HepG2 (cell line): Measurements from ENCODE around the gene GAPT. TPM values are rescaled to one million over a fixed set of nuclear protein-coding genes. Genes with fewer than 3 reads are reported as not detected.
A peak's percentile ranks its signal among the peaks of the same experiment; 100 is the strongest.

Source experiments
- ATAC-seq: fragments of 200-7000 bp; cut with Tn5 transposase; 3 replicates; pipeline ENCODE4 v1.9.1; 2020; ENCODE audit warnings: mild to moderate bottlenecking, moderate library complexity
- BruUV-seq: library from RNA; stranded (reverse); fragments of 400-500 nt; replicated peaks from 2 replicates; lab custom pipeline; 2021; lab: Mats Ljungman, UMichigan
- CTCF ChIA-PET: fragments of 300-600 bp; formaldehyde crosslinking; extraction: SDS; loops from one replicate; lab custom pipeline; 2021; ENCODE audit warnings: low total read pairs, inconsistent platforms, low intra/inter-chr PET ratio; lab: Yijun Ruan, JAX
- POLR2A ChIA-PET: fragments of 350-600 bp; sonication (Branson Sonifier 250); formaldehyde crosslinking; loops from one replicate; lab custom pipeline; 2020; ENCODE audit warnings: antibody characterized with exemption, inconsistent platforms; lab: Yijun Ruan, JAX
- DNase-seq: peaks from one replicate; pipeline ENCODE4 v3.0.0-alpha.2; 2015; ENCODE audit warnings: low spot score
- FAIRE-seq: peaks from 3 replicates; lab custom pipeline; 2011; peaks lifted over from hg19 to GRCh38; lab: Jason Lieb, UNC
- H2AFZ ChIP-seq: one replicate; pipeline ENCODE4 v1.6.1; 2011; ENCODE audit warnings: low read length, inconsistent platforms
- H3K27ac ChIP-seq: fragments of 300-600 bp; 3 replicates; pipeline ENCODE4 v1.8.0; 2011; ENCODE audit warnings: mixed run types, mild to moderate bottlenecking, mixed read lengths, low read length, inconsistent platforms; ENCODE audit not compliant: insufficient read depth; ENCODE audit errors: extremely low read length
- H3K27me3 ChIP-seq, 2 experiments: fragments of 200-600 bp in 1 of 2; 2 replicates in 1 of 2; 3 replicates in 1 of 2; pipeline versions ENCODE4 v1.6.0 to v1.8.0; 2011; ENCODE audit warnings: low read length in 2 of 2, mild to moderate bottlenecking in 2 of 2, moderate library complexity in 2 of 2, inconsistent platforms in 1 of 2; ENCODE audit not compliant: insufficient read depth in 2 of 2, control insufficient read depth in 1 of 2
- H3K36me3 ChIP-seq, 2 experiments: fragments of 200-600 bp in 1 of 2; replicated peaks in 1 of 2; 2 replicates in 1 of 2; 3 replicates in 1 of 2; pipeline versions ENCODE4 v1.5.1 to v1.8.0; 2011; ENCODE audit warnings: low read length in 2 of 2, inconsistent platforms in 1 of 2; ENCODE audit not compliant: insufficient read depth in 2 of 2, control insufficient read depth in 1 of 2
- H3K4me1 ChIP-seq: 2 replicates; pipeline ENCODE4 v1.5.1; 2012; ENCODE audit warnings: low read length, inconsistent platforms; ENCODE audit not compliant: insufficient read depth
- H3K4me2 ChIP-seq: 2 replicates; pipeline ENCODE4 v1.6.0; 2011; ENCODE audit warnings: low read depth, low read length, inconsistent platforms
- H3K4me3 ChIP-seq, 3 experiments: fragments of 200-600 bp in 1 of 3; sonication (generic), shearing (Covaris generic) in 1 of 3; replicated peaks in 1 of 3; 2 replicates each; pipeline ENCODE4 v1.5.1; 2011 to 2016; ENCODE audit warnings: low read length in 3 of 3, inconsistent platforms in 2 of 3, low read depth in 2 of 3, mild to moderate bottlenecking in 2 of 3, control low read depth in 1 of 3, mixed read lengths in 1 of 3; ENCODE audit not compliant: insufficient read depth in 1 of 3
- H3K79me2 ChIP-seq: one replicate; pipeline ENCODE4 v1.6.1; 2011; ENCODE audit warnings: low read length, inconsistent platforms; ENCODE audit not compliant: insufficient read depth
- H3K9ac ChIP-seq: 2 replicates; pipeline ENCODE4 v1.6.0; 2011; ENCODE audit warnings: mild to moderate bottlenecking, low read depth, low read length, inconsistent platforms; ENCODE audit not compliant: insufficient read depth
- H3K9me3 ChIP-seq: 2 replicates; pipeline ENCODE4 v1.5.1; 2012; ENCODE audit warnings: mild to moderate bottlenecking, low read length
- H4K20me1 ChIP-seq: 2 replicates; pipeline ENCODE4 v1.6.0; 2011; ENCODE audit warnings: inconsistent platforms, mild to moderate bottlenecking, low read length, moderate library complexity; ENCODE audit not compliant: insufficient read depth
- AHR ChIP-seq: IDR thresholded peaks from 2 replicates; pipeline ENCODE4 v1.6.1; 2018; ENCODE audit warnings: missing genetic modification reagents, missing compliant biosample characterization
- DMAP1 ChIP-seq: IDR thresholded peaks from 2 replicates; pipeline ENCODE4 v1.6.1; 2016
- ERF ChIP-seq: IDR thresholded peaks from 2 replicates; pipeline ENCODE4 v1.6.1; 2018; ENCODE audit warnings: missing biosample characterization, missing genetic modification reagents
- FLYWCH1 ChIP-seq: sonication (generic); formaldehyde crosslinking; IDR thresholded peaks from 2 replicates; pipeline ENCODE4 v1.8.1; 2023; ENCODE audit warnings: mild to moderate bottlenecking, missing genetic modification reagents
- HNF4A ChIP-seq: sonication (generic); formaldehyde crosslinking; IDR thresholded peaks from 2 replicates; pipeline ENCODE4 v1.4.0; 2020; ENCODE audit warnings: missing genetic modification reagents
- PHF21A ChIP-seq: sonication (generic); formaldehyde crosslinking; IDR thresholded peaks from 2 replicates; pipeline ENCODE4 v1.5.0; 2020; ENCODE audit warnings: mild to moderate bottlenecking, missing genetic modification reagents
- RBFOX2 ChIP-seq: fragments of 200-400 bp; formaldehyde crosslinking; IDR thresholded peaks from 2 replicates; pipeline ENCODE4 v1.6.1; 2017; ENCODE audit warnings: low read depth, mild to moderate bottlenecking, low read length
- RBM22 ChIP-seq: fragments of 200-400 bp; formaldehyde crosslinking; optimal IDR thresholded peaks from 2 replicates; pipeline ENCODE3; 2017; ENCODE audit warnings: mild to moderate bottlenecking, low read length, moderate library complexity
- SIX4 ChIP-seq: sonication (generic); formaldehyde crosslinking; IDR thresholded peaks from 2 replicates; pipeline ENCODE4 v1.4.0; 2020; ENCODE audit warnings: missing genetic modification reagents
- SNAI1 ChIP-seq: sonication (generic); formaldehyde crosslinking; IDR thresholded peaks from 2 replicates; pipeline ENCODE4 v1.5.0; 2020; ENCODE audit warnings: mild to moderate bottlenecking, missing genetic modification reagents, borderline replicate concordance
- TCF7 ChIP-seq: sonication (generic); IDR thresholded peaks from 2 replicates; pipeline ENCODE4 v1.6.1; 2016; ENCODE audit warnings: antibody characterized with exemption, low read depth
- THAP11 ChIP-seq: IDR thresholded peaks from 2 replicates; pipeline ENCODE4 v1.6.1; 2016; ENCODE audit warnings: missing biosample characterization, missing genetic modification reagents
- ZKSCAN5 ChIP-seq: sonication (generic); formaldehyde crosslinking; IDR thresholded peaks from 2 replicates; pipeline ENCODE4 v1.5.1; 2020; ENCODE audit warnings: mild to moderate bottlenecking, missing genetic modification reagents
- ZNF282 ChIP-seq: fragments of 450-650 bp; IDR thresholded peaks from 2 replicates; pipeline ENCODE4 v1.6.1; 2018; ENCODE audit not compliant: partially characterized antibody
- ZNF292 ChIP-seq: sonication (generic); formaldehyde crosslinking; IDR thresholded peaks from 2 replicates; pipeline ENCODE4 v1.8.1; 2022; ENCODE audit warnings: mild to moderate bottlenecking, low read depth, missing genetic modification reagents, borderline replicate concordance
- ZNF367 ChIP-seq: sonication (generic); formaldehyde crosslinking; IDR thresholded peaks from 2 replicates; pipeline ENCODE4 v1.4.0; 2020; ENCODE audit warnings: missing genetic modification reagents, borderline replicate concordance
- ZNF512B ChIP-seq: sonication (generic); formaldehyde crosslinking; IDR thresholded peaks from 2 replicates; pipeline ENCODE4 v1.5.1; 2020; ENCODE audit warnings: missing genetic modification reagents, mild to moderate bottlenecking, borderline replicate concordance
- ZNF557 ChIP-seq: sonication (generic); formaldehyde crosslinking; IDR thresholded peaks from 2 replicates; pipeline ENCODE4 v1.4.0; 2020; ENCODE audit warnings: missing genetic modification reagents
- ZNF670 ChIP-seq: sonication (generic); formaldehyde crosslinking; IDR thresholded peaks from 2 replicates; pipeline ENCODE4 v1.8.0; 2022; ENCODE audit warnings: mild to moderate bottlenecking, missing genetic modification reagents, borderline replicate concordance
- ZNF746 ChIP-seq: sonication (generic); formaldehyde crosslinking; IDR thresholded peaks from 2 replicates; pipeline ENCODE4 v1.8.0; 2022; ENCODE audit warnings: mild to moderate bottlenecking, missing genetic modification reagents
- ZNF780A ChIP-seq: sonication (generic); formaldehyde crosslinking; IDR thresholded peaks from 2 replicates; pipeline ENCODE4 v1.8.0; 2022; ENCODE audit warnings: mild to moderate bottlenecking, missing genetic modification reagents, moderate library complexity
- ZZZ3 ChIP-seq: sonication (generic); formaldehyde crosslinking; IDR thresholded peaks from 2 replicates; pipeline ENCODE4 v1.4.0; 2020; ENCODE audit warnings: missing genetic modification reagents, mild to moderate bottlenecking, borderline replicate concordance
- WGBS: methylation state at CpG from one replicate; pipeline ENCODE4 v1.1.6; 2017; ENCODE audit warnings: low lambda C conversion rate; 5-methylcytosine and 5-hydroxymethylcytosine counted together
- in situ Hi-C: cut with HindIII; loops from 2 replicates; pipeline ENCODE4 v1.10.0; 2017; ENCODE audit warnings: low pct_unique_long_range_greater_than_20kb; ENCODE audit not compliant: extremely low pct_ligation_motif_present
- intact Hi-C: fragments of 100-400 bp; cut with micrococcal nuclease; formaldehyde crosslinking; loops from one replicate; pipeline ENCODE4 v1.10.0; 2022; ENCODE audit not compliant: unreplicated experiment
- polyA plus RNA-seq, 8 experiments: library from polyadenylated mRNA; depleted of rRNA in 3 of 8; stranded (reverse) in 7 of 8; unstranded in 1 of 8; fragments of >200 nt; fragmentation: Illumina TruSeq in 4 of 8; extraction: Trizol in 4 of 8; gene quantifications; 2 replicates each; pipeline versions ENCODE4 v1.2.1 to v1.2.3, GENCODE V29; 2011 to 2016; ENCODE audit warnings: low read depth in 4 of 8, missing spikeins in 1 of 8, mixed read lengths in 1 of 8; ENCODE audit not compliant: insufficient read depth in 1 of 8
- total RNA-seq, 5 experiments: library from RNA; depleted of rRNA; stranded (reverse); fragments of >200 nt; fragmentation: Illumina TruSeq; extraction: Trizol; gene quantifications; 2 replicates each; pipeline ENCODE4 v1.2.3, GENCODE V29; 2016; ENCODE audit warnings: low read depth in 1 of 5

The GAPT gene
- total and polyA plus RNA-seq, 2 of the 13 experiments (the other 11 are each of a cell fraction or from before 2014, with no cell fraction given) = not detected

- TF ChIP-seq ZNF282 (no peak), ZNF292 (CRISPR knock-in tag) (no peak), ZNF746 (CRISPR knock-in tag) (no peak), ZZZ3 (CRISPR knock-in tag) (no peak), FLYWCH1 (CRISPR knock-in tag) (no peak), SNAI1 (CRISPR knock-in tag) (0 out of 2 replicates have a peak, but pooled peaks have one; percentile 55), ZNF557 (CRISPR knock-in tag) (no peak), SIX4 (0 out of 2 replicates have a peak, but pooled peaks have one; percentile 25), ZNF780A (CRISPR knock-in tag) (no peak)
Measured at GRCh38 chr5:58460002-58460731, 31.1 kb upstream of the GAPT start, which contains the start of gene PLK2 (continued).

GRCh38 chr5:58460732-58461286 lies 30.4 kb upstream of the GAPT start:
- DNase-seq (peak; percentile 64), FAIRE-seq (peak; percentile 42), ATAC-seq (peak; percentile 75)
- peak overlapping the region; percentile 7 for H2AFZ ChIP-seq
- CTCF ChIA-PET = interaction anchor here (1.4 to 3.6 kb wide), 3 partner anchors 681 to 1162 kb away, joined by 7 to 38 read pairs (median 9); no protein-coding TSS in a partner anchor
- no peaks in the 10 kb centered on the region for H3K9me3 ChIP-seq
- in situ Hi-C loops = loop anchor here (5.0 to 25.0 kb wide), 4 partner anchors 679 to 1164 kb away; no protein-coding TSS in a partner anchor
- POLR2A ChIA-PET = interaction anchor here (1.2 to 5.0 kb wide), 5 partner anchors 573 to 1163 kb away, joined by 3 to 22 read pairs (median 9); no protein-coding TSS in a partner anchor
- H3K36me3 ChIP-seq = peaks cover 2 to 3% of the 10 kb centered on the region in 2 experiments; a peak in 2 of 5 replicates
- no peaks in the 10 kb centered on the region for H4K20me1 ChIP-seq
- peak overlapping the region; percentile 73 for H3K27ac ChIP-seq
- H3K79me2 ChIP-seq = peaks cover 11% of the 10 kb centered on the region
- peaks cover 41% of the 10 kb centered on the region for H3K4me1 ChIP-seq
- 80% methylated on average over 22 of the region's 30 CpGs for WGBS
- intact Hi-C loops = no loop called here
- peak overlapping the region; percentile 32 to 79 (median 71); a peak in 4 of 6 replicates for H3K4me3 ChIP-seq
- no TSS peak for BruUV-seq
- H3K9ac ChIP-seq = peak overlapping the region; percentile 79
- H3K4me2 ChIP-seq = peak overlapping the region; percentile 69
- H3K27me3 ChIP-seq = no peaks in the 10 kb centered on the region; a peak in 1 of 5 replicates
- TF ChIP-seq ZKSCAN5 (CRISPR knock-in tag) = no peak
- TF ChIP-seq ZNF367 (CRISPR knock-in tag) = 0 out of 2 replicates have a peak, but pooled peaks have one; percentile 14
- TF ChIP-seq PHF21A = 0 out of 2 replicates have a peak, but pooled peaks have one; percentile 43
- TF ChIP-seq RBM22 = no peak
- no peak for TF ChIP-seq AHR (CRISPR knock-in tag)
- TF ChIP-seq TCF7 = no peak
- 0 out of 2 replicates have a peak, but pooled peaks have one; percentile 52 for TF ChIP-seq ZNF670
- no peak for TF ChIP-seq ZNF512B (CRISPR knock-in tag)
- TF ChIP-seq DMAP1 (CRISPR knock-in tag) = no peak
- TF ChIP-seq HNF4A (CRISPR knock-in tag) = peak; percentile 57
- no peak for TF ChIP-seq THAP11
- no peak for TF ChIP-seq ERF (CRISPR knock-in tag)
- TF ChIP-seq RBFOX2 = no peak
